Activated B cell treated with CpG ODN at 0.5 μM for 24 hours (primary cell): ENCODE measurements around the gene OGG1. TPM values are rescaled to one million over a fixed set of nuclear protein-coding genes. Genes with fewer than 3 reads are reported as not detected.

Experiments
- ATAC-seq: fragments of 200-7000 bp; cut with Tn5 transposase; one replicate; pipeline ENCODE4 v1.10.0; 2021; ENCODE audit warnings: low read depth, mild to moderate bottlenecking, moderate library complexity
- CTCF ChIA-PET: fragments of 350-600 bp; sonication (Branson Sonifier 250); formaldehyde crosslinking; loops from one replicate; lab custom pipeline; 2021; ENCODE audit warnings: antibody characterized with exemption; lab: Charles Lee
- POLR2A ChIA-PET: fragments of 350-600 bp; sonication (Branson Sonifier 250); formaldehyde crosslinking; loops from one replicate; lab custom pipeline; 2021; ENCODE audit warnings: antibody characterized with exemption; lab: Charles Lee
- DNase-seq: peaks from one replicate; pipeline ENCODE4 v3.0.0; 2022
- H3K27ac Mint-ChIP-seq: one replicate; pipeline ENCODE4 v1.8.0; 2020; ENCODE audit warnings: mixed read lengths
- H3K27me3 Mint-ChIP-seq: one replicate; pipeline ENCODE4 v1.8.0; 2021; ENCODE audit warnings: mixed read lengths
- H3K36me3 Mint-ChIP-seq: one replicate; pipeline ENCODE4 v1.8.0; 2021; ENCODE audit warnings: low read depth, mixed read lengths
- H3K4me1 Mint-ChIP-seq: one replicate; pipeline ENCODE4 v1.8.0; 2021; ENCODE audit warnings: mixed read lengths
- H3K4me3 Mint-ChIP-seq: one replicate; pipeline ENCODE4 v1.8.0; 2020; ENCODE audit warnings: mild to moderate bottlenecking, mixed read lengths
- H3K9me3 Mint-ChIP-seq: one replicate; pipeline ENCODE4 v1.8.0; 2020; ENCODE audit warnings: mixed read lengths
- CTCF ChIP-seq: fragments of 200-600 bp; IDR thresholded peaks from one replicate; pipeline ENCODE4 v1.8.0; 2022; ENCODE audit warnings: antibody characterized with exemption, mild to moderate bottlenecking
- intact Hi-C: fragments of 100-400 bp; cut with micrococcal nuclease; formaldehyde crosslinking; loops from one replicate; pipeline ENCODE4 v1.15.1; 2024
- total RNA-seq: library from RNA; stranded (reverse); gene quantifications from 2 replicates; pipeline ENCODE4 v1.2.3, GENCODE V29; 2022

OGG1 gene
- total RNA-seq, 1 donor from 2014 or later, result 60.7 TPM

GRCh38 chr3:9727041-9727595 lies 22.6 kb upstream of the OGG1 start:
- H3K36me3 Mint-ChIP-seq, result peaks cover 4% of the 10 kb centered on the region
- intact Hi-C loops, result loop anchor here (1.0 to 10.0 kb wide), 4 partner anchors 163 to 762 kb away; partner anchors contain the start of genes JAGN1 and RAD18
- H3K27me3 Mint-ChIP-seq, result no peaks in the 10 kb centered on the region
- ATAC-seq (peak; percentile 7), DNase-seq (peak; percentile 31)
- H3K4me1 Mint-ChIP-seq, result peaks cover 22% of the 10 kb centered on the region
- CTCF ChIA-PET, result interaction anchor here (0.6 to 2.4 kb wide), 11 partner anchors 9 to 374 kb away, joined by 3 to 21 read pairs (median 4); no protein-coding TSS in a partner anchor
- peak overlapping the region; percentile 77 for H3K4me3 Mint-ChIP-seq
- POLR2A ChIA-PET, result interaction anchor here (0.6 to 0.8 kb wide), 3 partner anchors 37 to 164 kb away, joined by 3 read pairs; partner anchors contain the start of gene JAGN1
- H3K9me3 Mint-ChIP-seq, result no peaks in the 10 kb centered on the region
- TF ChIP-seq CTCF, result no peak
- peak overlapping the region; percentile 62 for H3K27ac Mint-ChIP-seq

DNA sequence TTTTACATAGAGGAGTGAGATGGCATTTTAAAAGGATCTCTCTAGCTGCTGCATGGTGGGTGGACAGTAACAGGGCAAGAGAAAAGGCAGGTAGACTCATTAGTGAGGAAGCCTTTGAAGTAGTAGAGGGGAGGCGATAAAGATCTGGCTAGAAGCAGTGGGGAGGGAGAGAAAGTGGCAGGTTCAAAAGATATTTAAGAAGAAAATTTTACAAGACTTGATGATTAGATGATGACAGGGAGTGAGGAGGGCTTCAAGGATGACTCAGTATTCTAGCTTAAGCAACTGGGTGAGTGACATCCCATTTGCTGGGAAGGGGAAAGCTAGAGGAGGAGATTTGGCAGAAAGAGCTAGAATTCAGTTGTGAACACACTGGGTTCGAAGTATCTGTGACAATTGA lies 22.0 kb upstream of the OGG1 start:
- Mint-ChIP-seq H3K4me1 (peaks cover 25% of the 10 kb centered on the region), H3K9me3 (no peaks in the 10 kb centered on the region), H3K27me3 (no peaks in the 10 kb centered on the region), H3K4me3 (no peak overlapping the region), H3K27ac (no peak overlapping the region), H3K36me3 (peaks cover 4% of the 10 kb centered on the region)
- TF ChIP-seq CTCF, result no peak
- DNase-seq (no peak), ATAC-seq (no peak)
- ChIA-PET CTCF (interaction anchor here (0.6 to 2.4 kb wide), 11 partner anchors 10 to 374 kb away, joined by 3 to 21 read pairs (median 4); no protein-coding TSS in a partner anchor), POLR2A (interaction anchor here (0.6 to 0.8 kb wide), 3 partner anchors 37 to 163 kb away, joined by 3 read pairs; partner anchors contain the start of gene JAGN1)
- intact Hi-C loops, result loop anchor here (1.0 to 10.0 kb wide), 4 partner anchors 163 to 763 kb away; partner anchors contain the start of genes JAGN1 and RAD18

DNA sequence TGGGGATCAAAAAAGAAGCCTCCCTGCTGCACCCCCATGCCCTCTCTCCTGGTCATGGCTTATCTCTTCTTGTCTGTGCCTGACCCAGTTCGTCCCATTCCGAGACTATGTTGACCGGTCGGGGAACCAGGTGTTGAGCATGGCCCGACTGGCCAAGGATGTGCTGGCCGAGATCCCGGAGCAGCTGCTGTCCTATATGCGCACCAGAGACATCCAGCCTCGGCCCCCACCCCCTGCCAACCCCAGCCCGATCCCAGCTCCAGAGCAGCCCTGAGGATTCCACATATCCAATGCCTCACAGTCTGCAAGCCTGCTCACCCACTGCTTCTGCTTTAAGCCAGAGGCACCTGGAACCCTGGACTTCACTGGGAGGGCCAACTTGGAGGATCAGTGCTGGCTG lies 20.3 kb upstream of the OGG1 start:
- H3K4me1 Mint-ChIP-seq, result peaks cover 41% of the 10 kb centered on the region
- H3K27ac Mint-ChIP-seq, result no peak overlapping the region
- ATAC-seq, result no peak
- POLR2A ChIA-PET, result interaction anchor here (4.5 kb wide), 1 partner anchor 21 kb away, joined by 55 read pairs; the partner anchor contains the start of gene OGG1
- DNase-seq, result no peak
- CTCF ChIA-PET, result no interaction called here
- intact Hi-C loops, result loop anchor here (10.0 kb wide), 1 partner anchor 765 kb away; the partner anchor contains the start of gene RAD18
- H3K4me3 Mint-ChIP-seq, result no peak overlapping the region
- no peaks in the 10 kb centered on the region for H3K9me3 Mint-ChIP-seq
- peaks cover 12% of the 10 kb centered on the region for H3K36me3 Mint-ChIP-seq
- no peaks in the 10 kb centered on the region for H3K27me3 Mint-ChIP-seq
- TF ChIP-seq CTCF, result no peak

GRCh38 chr3:9730657-9731205 lies 19.0 kb upstream of the OGG1 start:
- CTCF ChIA-PET, result interaction anchor here (1.0 to 1.4 kb wide), 2 partner anchors 227 to 378 kb away, joined by 3 to 7 read pairs; no protein-coding TSS in a partner anchor
- POLR2A ChIA-PET, result interaction anchor here (0.5 to 4.5 kb wide), 12 partner anchors 10 to 806 kb away, joined by 3 to 55 read pairs (median 8); partner anchors contain the start of genes ARPC4, CRELD1, MTMR14 and OGG1
- peak; percentile 42 for ATAC-seq
- no peak for TF ChIP-seq CTCF
- H3K27ac Mint-ChIP-seq, result peak overlapping the region; percentile 99
- H3K9me3 Mint-ChIP-seq, result no peaks in the 10 kb centered on the region
- H3K4me1 Mint-ChIP-seq, result peaks cover 45% of the 10 kb centered on the region
- no peak for DNase-seq
- H3K27me3 Mint-ChIP-seq, result no peaks in the 10 kb centered on the region
- H3K4me3 Mint-ChIP-seq, result peak overlapping the region; percentile 95
- intact Hi-C loops, result loop anchor here (1.0 to 5.0 kb wide), 14 partner anchors 19 to 1987 kb away; partner anchors contain the start of genes EMC3, JAGN1, MTMR14 and OGG1
- H3K36me3 Mint-ChIP-seq, result peaks cover 26% of the 10 kb centered on the region
